22Rv1 (cell line): ENCODE measurements around the gene ALMS1.
"Not testable (repeated sequence)": the region's sequence is repeated elsewhere in the genome, so short reads cannot be mapped to it uniquely, and the experiment has no call there.

ENCODE experiments used
- H3K27ac ChIP-seq: fragments of 450-650 bp; 2 replicates; pipeline ENCODE4 v1.5.1; 2017
- CTCF ChIP-seq: fragments of 450-650 bp; IDR thresholded peaks from 2 replicates; pipeline ENCODE4 v1.5.1; 2017; ENCODE audit warnings: mild to moderate bottlenecking
- ZFX ChIP-seq: fragments of 450-650 bp; IDR thresholded peaks from 2 replicates; pipeline ENCODE4 v1.6.1; 2017; ENCODE audit warnings: antibody characterized with exemption, borderline replicate concordance

ALMS1 gene

GRCh38 chr2:73385504-73386341, at the start of gene ALMS1:
Gene ALMS1 (plus strand): TSS chr2:73385836. CDS start chr2:73385869, 33 bp downstream.
- no peak for TF ChIP-seq ZFX
- no peak; the same call in 1 of the 2 replicates for TF ChIP-seq CTCF
- peak within 1 kb of the TSS; percentile 87 for H3K27ac ChIP-seq

GRCh38 chr2:73337828-73338227, 47.8 kb upstream of the ALMS1 start:
- TF ChIP-seq CTCF, result no peak
- TF ChIP-seq ZFX, result no peak
- H3K27ac ChIP-seq, result no peak overlapping the region

GRCh38 chr2:73339201-73339600, 46.4 kb upstream of the ALMS1 start:
- H3K27ac ChIP-seq, result no peak overlapping the region

GRCh38 chr2:73341039-73341438, 44.6 kb upstream of the ALMS1 start:
- TF ChIP-seq ZFX, result no peak
- no peak for TF ChIP-seq CTCF

More at GRCh38 chr2:73339201-73339600, 46.4 kb upstream of the ALMS1 start:
- TF ChIP-seq CTCF (no peak), ZFX (no peak)

GRCh38 chr2:73343992-73344391, 41.6 kb upstream of the ALMS1 start:
- no peak for TF ChIP-seq CTCF
- TF ChIP-seq ZFX, result no peak
- no peak overlapping the region for H3K27ac ChIP-seq

More at GRCh38 chr2:73341039-73341438, 44.6 kb upstream of the ALMS1 start:
- no peak overlapping the region for H3K27ac ChIP-seq

GRCh38 chr2:73344747-73345146, 40.9 kb upstream of the ALMS1 start:
- H3K27ac ChIP-seq, result not testable (repeated sequence)

- no peak overlapping the region for H3K27ac ChIP-seq
- TF ChIP-seq CTCF (no peak), ZFX (no peak)
Measured at GRCh38 chr2:73350035-73350691, 35.5 kb upstream of the ALMS1 start.
